ENCODE data around the gene ENPP3.

Gene ENPP3

DNA sequence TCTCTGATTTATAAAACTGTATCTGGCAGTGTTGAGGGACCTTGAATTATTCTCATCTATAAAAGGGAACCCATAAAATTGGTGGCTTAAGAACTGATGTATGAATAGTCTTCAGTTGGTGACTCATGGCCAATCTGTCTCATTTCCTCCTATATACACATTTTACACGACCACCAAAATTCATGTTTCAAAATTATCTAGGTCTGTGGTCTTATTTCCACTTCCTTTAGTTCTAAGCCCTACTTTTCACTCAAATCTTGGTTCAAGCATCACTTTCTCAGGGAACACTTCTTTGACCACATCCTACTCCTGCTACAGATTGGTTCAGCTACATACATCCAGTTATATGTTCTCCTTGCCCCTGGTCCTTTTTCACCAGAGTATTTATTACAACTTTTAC is 152.1 kb downstream of the ENPP3 start:
- TF ChIP-seq PAX5 (IDR thresholded peaks at IDR 0.05; ENCODE audit: insufficient read depth, low read length, severe bottlenecking): no peak
- no peak for TF ChIP-seq SPI1 (IDR thresholded peaks at IDR 0.05; ENCODE audit: low read depth, low read length)
- no peak for TF ChIP-seq TAF1 (IDR thresholded peaks at IDR 0.05; ENCODE audit: low read depth, low read length)
- no peak for TF ChIP-seq POLR2AphosphoS5 (IDR thresholded peaks at IDR 0.05; ENCODE audit: low read depth, low read length)
- TF ChIP-seq POU2F2 (IDR thresholded peaks at IDR 0.05; ENCODE audit: low read depth, low read length): no peak
- no peak for TF ChIP-seq POLR2A (IDR thresholded peaks at IDR 0.05; ENCODE audit: low read depth, low read length)
- no peak for FAIRE-seq
- no peak for DNase-seq (ENCODE audit: insufficient read length, low spot score)

DNA sequence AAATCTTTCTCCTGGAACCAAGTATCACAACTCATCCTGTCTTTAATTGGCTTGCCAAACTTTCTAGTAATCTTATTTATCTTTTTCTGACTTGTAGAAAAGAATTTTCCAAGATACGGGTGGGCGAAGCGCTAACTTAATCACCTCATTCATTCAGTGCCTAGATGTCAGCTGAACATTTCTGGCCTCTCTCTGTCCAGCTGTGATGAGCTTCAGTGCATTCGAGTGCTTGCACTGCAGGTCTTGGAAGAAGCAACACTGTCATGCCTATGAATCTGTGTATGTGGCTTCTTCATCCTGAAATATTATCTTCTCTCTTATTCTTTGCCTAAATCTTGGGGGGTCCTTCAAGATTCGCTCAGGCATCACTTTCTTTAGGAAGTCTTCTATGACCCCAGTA is 154.4 kb downstream of the ENPP3 start:
- no peak for DNase-seq (ENCODE audit: insufficient read length, low spot score)
- TF ChIP-seq POLR2AphosphoS5 (IDR thresholded peaks at IDR 0.05; ENCODE audit: low read depth, low read length) (no peak), SPI1 (IDR thresholded peaks at IDR 0.05; ENCODE audit: low read depth, low read length) (no peak), TAF1 (IDR thresholded peaks at IDR 0.05; ENCODE audit: low read depth, low read length) (no peak), PAX5 (IDR thresholded peaks at IDR 0.05; ENCODE audit: insufficient read depth, low read length, severe bottlenecking) (no peak), POU2F2 (IDR thresholded peaks at IDR 0.05; ENCODE audit: low read depth, low read length) (no peak), POLR2A (IDR thresholded peaks at IDR 0.05; ENCODE audit: low read depth, low read length) (no peak)
- FAIRE-seq: no peak

DNA sequence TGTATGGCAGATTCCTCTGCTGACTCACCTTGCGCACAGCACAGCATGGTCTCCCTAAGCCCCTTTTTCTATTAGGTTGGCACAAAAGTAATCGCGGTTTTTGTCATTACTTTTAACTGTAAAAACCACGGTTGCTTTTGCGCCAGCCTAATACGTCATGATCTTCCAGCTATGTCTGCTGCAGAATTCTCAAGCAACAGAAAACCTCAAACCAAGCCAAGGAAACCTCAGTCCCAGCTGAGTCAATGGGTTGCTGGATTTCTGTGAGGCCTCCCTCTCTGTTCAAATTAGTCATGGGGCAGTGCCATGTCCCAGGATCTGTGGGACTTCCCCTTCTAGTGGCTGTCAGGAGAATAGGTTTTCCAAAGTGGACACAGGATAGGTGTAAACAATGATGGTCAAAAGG is 155.0 kb downstream of the ENPP3 start:
- TF ChIP-seq POLR2AphosphoS5 (IDR thresholded peaks at IDR 0.05; ENCODE audit: low read depth, low read length) (no peak), POLR2A (IDR thresholded peaks at IDR 0.05; ENCODE audit: low read depth, low read length) (no peak), POU2F2 (IDR thresholded peaks at IDR 0.05; ENCODE audit: low read depth, low read length) (no peak), TAF1 (IDR thresholded peaks at IDR 0.05; ENCODE audit: low read depth, low read length) (no peak), PAX5 (IDR thresholded peaks at IDR 0.05; ENCODE audit: insufficient read depth, low read length, severe bottlenecking) (no peak)
- no peak for DNase-seq (ENCODE audit: insufficient read length, low spot score)
- no peak for FAIRE-seq

DNA sequence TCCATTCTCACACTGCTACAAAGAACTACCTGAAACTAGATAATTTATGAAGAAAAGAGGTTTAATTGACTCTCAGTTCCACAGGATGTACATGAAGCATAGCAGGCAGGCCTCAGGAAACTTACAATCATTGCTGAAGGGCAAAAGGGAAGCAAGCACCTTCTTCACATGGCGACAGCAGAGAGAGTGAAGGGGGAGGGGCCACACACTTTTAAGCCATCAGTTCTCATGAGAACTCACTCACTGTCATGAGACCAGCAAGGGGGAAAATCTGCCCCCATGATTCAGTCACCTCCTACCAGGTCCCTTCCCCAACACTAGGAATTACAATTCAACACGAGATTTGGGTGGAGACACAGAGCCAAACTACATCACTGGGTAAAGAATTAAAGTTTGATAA is 158.3 kb downstream of the ENPP3 start:
- no peak for TF ChIP-seq PAX5 (IDR thresholded peaks at IDR 0.05; ENCODE audit: insufficient read depth, low read length, severe bottlenecking)
- TF ChIP-seq POLR2A (IDR thresholded peaks at IDR 0.05; ENCODE audit: low read depth, low read length): no peak
- DNase-seq (ENCODE audit: insufficient read length, low spot score) (no peak), FAIRE-seq (no peak)

All from GM12891 (cell line).